Activated naive CD4-positive, alpha-beta T cell treated with anti-CD3 and anti-CD28 coated beads, Interleukin-2, amount 10 ng/mL, durations not matched to agents 5 hours and 36 hours (primary cell): ENCODE measurements around the gene CD200. TPM values are rescaled to one million over a fixed set of nuclear protein-coding genes. Genes with fewer than 3 reads are reported as not detected.

Experiments
- total RNA-seq, 2 experiments: library from RNA; stranded (reverse); gene quantifications; one replicate each; pipeline ENCODE4 v1.2.3, GENCODE V29; 2021

The CD200 gene, protein sequence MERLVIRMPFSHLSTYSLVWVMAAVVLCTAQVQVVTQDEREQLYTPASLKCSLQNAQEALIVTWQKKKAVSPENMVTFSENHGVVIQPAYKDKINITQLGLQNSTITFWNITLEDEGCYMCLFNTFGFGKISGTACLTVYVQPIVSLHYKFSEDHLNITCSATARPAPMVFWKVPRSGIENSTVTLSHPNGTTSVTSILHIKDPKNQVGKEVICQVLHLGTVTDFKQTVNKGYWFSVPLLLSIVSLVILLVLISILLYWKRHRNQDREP
- total RNA-seq: 1 to 10 TPM; 8.6 to 9.4 TPM

DNA sequence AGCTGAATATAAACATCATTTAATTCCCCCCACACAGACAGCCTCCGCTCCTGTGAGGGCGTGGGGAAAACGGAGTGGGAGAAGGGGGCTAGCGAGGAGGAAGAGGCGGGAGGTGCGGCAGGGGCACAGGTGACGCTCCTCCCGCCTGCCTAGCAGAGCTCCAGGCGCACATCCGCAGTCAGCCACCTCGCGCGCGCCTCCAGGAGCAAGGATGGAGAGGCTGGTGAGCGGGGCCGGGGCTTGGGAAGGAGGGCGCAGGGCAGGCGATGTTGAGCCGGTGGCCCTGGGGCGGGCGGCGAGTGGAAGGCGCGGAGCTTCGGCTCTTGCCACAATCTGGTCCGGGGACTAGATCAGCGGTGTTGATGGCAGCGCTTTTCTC, at the start of gene CD200:
TSS of gene CD200 (plus strand) at position 155 of the 379 bp plus-strand sequence. CDS start at position 212, 57 bp downstream.

DNA sequence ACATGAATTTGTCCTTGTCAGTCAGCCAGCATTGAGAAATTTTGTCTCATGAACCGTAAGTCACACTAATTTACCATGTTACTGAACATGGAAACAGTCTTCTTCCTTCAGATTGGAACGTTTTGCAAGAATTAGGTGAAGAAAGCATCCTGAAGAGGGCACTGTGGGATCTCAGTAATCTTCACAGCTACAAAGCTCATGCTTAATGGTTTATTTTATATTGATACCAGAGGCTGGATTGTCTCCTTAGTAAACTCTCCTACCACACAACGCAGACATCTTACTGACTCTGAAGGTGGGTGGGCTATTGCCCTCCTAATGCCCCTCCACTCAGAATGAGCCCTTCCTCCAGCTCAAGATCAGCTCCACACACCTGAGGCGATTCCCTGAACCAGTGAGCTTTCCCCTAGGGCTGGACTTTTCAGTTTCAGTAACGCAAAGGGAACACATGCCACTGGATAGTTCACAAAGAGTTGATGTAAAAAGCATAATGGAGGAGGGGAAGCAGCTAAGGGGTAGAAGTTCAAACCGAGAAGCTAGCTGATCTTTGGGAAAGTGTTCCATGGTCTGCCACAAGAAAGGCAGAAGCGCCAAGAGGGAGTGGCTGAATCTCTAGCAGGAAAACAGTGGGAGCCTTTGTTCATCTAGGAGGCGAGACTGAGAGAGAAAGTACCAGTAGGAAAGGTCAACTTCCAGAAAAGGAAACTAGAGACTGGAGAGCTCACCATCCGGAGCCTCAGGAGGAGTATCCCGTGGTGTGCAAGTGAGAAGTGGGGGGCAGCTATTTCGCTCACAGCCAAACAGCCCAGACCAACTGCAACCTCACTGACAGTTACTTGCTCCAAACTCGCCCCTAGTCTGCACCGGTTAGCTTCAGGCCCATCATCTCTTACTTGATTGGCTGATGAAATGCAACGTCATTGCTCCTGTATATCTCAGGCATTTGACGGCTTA, 39.3 kb upstream of the CD200 start, which contains the start of gene SLC9C1:
TSS of gene SLC9C1 (minus strand) at position 849 of the 954 bp plus-strand sequence. CDS start 7,425 bp downstream, outside the sequence.

Other genes starting within 250 kb of the CD200 start
- 1 to 10 TPM; 2.7 to 2.9 TPM for gene C3orf52, start 246.8 kb upstream of the CD200 start, total RNA-seq
- gene GCSAM, start 199.9 kb upstream of the CD200 start, total RNA-seq: 10 to 100 TPM; 24.5 to 27.3 TPM
- not detected for gene SLC9C1, start 38.9 kb upstream of the CD200 start, total RNA-seq
- gene BTLA, start 166.3 kb downstream of the CD200 start, total RNA-seq: 10 to 100 TPM; 72.1 to 74.4 TPM
- gene ATG3, start 228.8 kb downstream of the CD200 start, total RNA-seq: 10 to 100 TPM; 63.0 to 67.7 TPM
- 10 to 100 TPM; 23.6 to 25.3 TPM for gene SLC35A5, start 228.9 kb downstream of the CD200 start, total RNA-seq